IPS DF 6.9 (cell line): ENCODE measurements around the gene ARL1.
"Not testable (repeated sequence)": the region's sequence is repeated elsewhere in the genome, so short reads cannot be mapped to it uniquely, and the experiment has no call there.

Source experiments
- DNase-seq: peaks from one replicate; pipeline ENCODE4 v3.0.0-alpha.2; 2013; ENCODE audit warnings: low read depth, low spot score
- H3K27ac ChIP-seq: one replicate; pipeline ENCODE4 v1.5.1; 2013; ENCODE audit warnings: low read length, control low read depth
- H3K27me3 ChIP-seq: 2 replicates; pipeline ENCODE4 v1.6.1; 2013; ENCODE audit warnings: mild to moderate bottlenecking, low read length; ENCODE audit not compliant: control insufficient read depth, insufficient read depth
- H3K36me3 ChIP-seq: 2 replicates; pipeline ENCODE4 v1.6.1; 2013; ENCODE audit warnings: low read length; ENCODE audit not compliant: control insufficient read depth, insufficient read depth
- H3K4me1 ChIP-seq: 2 replicates; pipeline ENCODE4 v1.6.1; 2013; ENCODE audit warnings: low read length; ENCODE audit not compliant: control insufficient read depth, insufficient read depth
- H3K4me3 ChIP-seq: 2 replicates; pipeline ENCODE4 v1.5.1; 2013; ENCODE audit warnings: mild to moderate bottlenecking, low read length
- H3K9me3 ChIP-seq: 2 replicates; pipeline ENCODE4 v1.6.1; 2013; ENCODE audit warnings: low read length, inconsistent platforms; ENCODE audit not compliant: control insufficient read depth, insufficient read depth
- WGBS: extraction: QIAGEN DNeasy Blood & Tissue Kit; methylation state at CpG from one replicate; pipeline ENCODE4 v1.1.7; 2013; ENCODE audit warnings: mixed read lengths, missing lambda C conversion rate; ENCODE audit not compliant: insufficient read length, insufficient coverage; 5-methylcytosine and 5-hydroxymethylcytosine counted together

ARL1 gene

GRCh38 chr12:101407436-101408345 is at the start of gene ARL1:
Gene ARL1 (minus strand): TSS chr12:101407772. CDS start chr12:101407645, 127 bp downstream.
- Histone ChIP-seq H3K4me3 (peak within 1 kb of the TSS; percentile 71), H3K36me3 (no peaks in the 10 kb centered on the region), H3K27me3 (no peaks in the 10 kb centered on the region), H3K27ac (no peak within 1 kb of the TSS), H3K4me1 (peaks cover 2% of the 10 kb centered on the region; the same call in 1 of the 2 replicates), H3K9me3 (no peaks in the 10 kb centered on the region)
- WGBS = no CpG with 5 or more reads among the region's 71 CpGs
- DNase-seq = peak; percentile 60

GRCh38 chr12:101455685-101456084 is 48.1 kb upstream of the ARL1 start:
- H3K27me3 ChIP-seq = no peaks in the 10 kb centered on the region; the same call in 1 of the 2 replicates
- DNase-seq = no peak
- H3K27ac ChIP-seq = no peak overlapping the region
- H3K4me3 ChIP-seq = no peak overlapping the region
- no CpG with 5 or more reads among the region's 4 CpGs for WGBS
- H3K36me3 ChIP-seq = no peaks in the 10 kb centered on the region
- H3K4me1 ChIP-seq = no peaks in the 10 kb centered on the region
- H3K9me3 ChIP-seq = no peaks in the 10 kb centered on the region

DNA sequence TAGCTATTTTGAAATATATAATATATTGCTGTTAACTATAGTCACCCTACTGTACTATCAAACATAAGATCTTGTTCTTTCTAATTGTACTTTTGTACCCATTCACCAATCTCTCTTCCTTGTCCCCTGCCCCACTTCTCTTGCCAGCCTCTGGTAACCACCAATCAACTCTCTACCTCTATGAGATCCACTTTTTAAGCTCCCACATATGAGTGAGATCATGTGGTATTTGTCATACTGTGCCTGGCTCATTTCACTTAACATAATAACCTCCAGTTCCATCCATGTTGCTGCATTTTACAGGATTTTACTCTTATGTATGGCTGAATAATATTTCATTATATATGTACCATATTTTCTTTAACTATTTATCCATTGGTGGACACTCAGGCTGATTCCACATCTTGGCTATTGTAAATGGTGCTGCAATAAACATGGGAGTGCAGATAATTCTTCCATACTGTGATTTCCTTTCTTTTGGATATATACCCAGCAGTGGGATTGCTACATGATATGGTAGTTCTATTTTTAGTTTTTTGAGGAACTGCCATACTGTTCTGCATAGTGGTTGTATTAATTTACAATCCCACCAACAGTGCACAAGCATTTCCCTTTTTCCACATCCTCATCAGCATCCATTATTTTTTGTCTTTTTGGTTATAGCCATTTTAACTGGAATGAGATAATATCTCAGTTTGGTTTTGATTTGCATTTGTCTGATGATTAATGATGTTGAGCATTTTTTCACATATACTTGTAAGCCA is 34.1 kb upstream of the ARL1 start:
- H3K9me3 ChIP-seq = no peaks in the 10 kb centered on the region
- DNase-seq = no peak
- H3K4me3 ChIP-seq = no peak overlapping the region
- no peaks in the 10 kb centered on the region for H3K4me1 ChIP-seq
- no peak overlapping the region for H3K27ac ChIP-seq
- H3K27me3 ChIP-seq = no peaks in the 10 kb centered on the region
- H3K36me3 ChIP-seq = no peaks in the 10 kb centered on the region

DNA sequence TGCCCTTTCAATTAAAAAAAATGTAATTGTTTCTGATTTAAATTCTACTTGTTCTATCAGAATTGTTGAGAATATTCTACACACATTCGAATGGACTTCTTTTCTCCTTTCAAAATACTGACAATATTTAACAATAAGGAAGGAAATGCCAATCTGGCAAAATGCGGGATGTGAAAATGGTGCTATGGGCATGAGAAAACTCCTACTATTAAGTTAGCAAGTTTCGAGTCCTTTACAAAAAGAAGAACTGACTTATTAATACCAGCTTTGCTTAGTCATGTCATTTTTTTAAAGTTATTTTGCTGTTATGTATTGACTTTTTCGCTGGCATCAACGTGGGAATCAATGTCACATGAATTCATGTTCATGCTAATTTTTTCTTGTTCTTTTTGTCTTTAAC is 31.7 kb upstream of the ARL1 start:
- Histone ChIP-seq H3K36me3 (no peaks in the 10 kb centered on the region), H3K9me3 (no peaks in the 10 kb centered on the region), H3K27me3 (no peaks in the 10 kb centered on the region), H3K4me1 (no peaks in the 10 kb centered on the region), H3K4me3 (no peak overlapping the region), H3K27ac (no peak overlapping the region)
- WGBS = no CpG with 5 or more reads among the region's 5 CpGs
- no peak for DNase-seq

- Histone ChIP-seq H3K4me3 (no peak overlapping the region), H3K27ac (no peak overlapping the region), H3K9me3 (no peaks in the 10 kb centered on the region), H3K4me1 (no peaks in the 10 kb centered on the region), H3K27me3 (no peaks in the 10 kb centered on the region), H3K36me3 (no peaks in the 10 kb centered on the region)
- DNase-seq = no peak
These were observed 28.6 kb upstream of the ARL1 start for GRCh38 chr12:101436136-101436535.

GRCh38 chr12:101430456-101430855 is 22.9 kb upstream of the ARL1 start:
- no peak for DNase-seq
- H3K27ac ChIP-seq = no peak overlapping the region
- no peaks in the 10 kb centered on the region for H3K9me3 ChIP-seq
- no peaks in the 10 kb centered on the region for H3K36me3 ChIP-seq
- H3K27me3 ChIP-seq = no peaks in the 10 kb centered on the region
- H3K4me3 ChIP-seq = no peak overlapping the region
- no peaks in the 10 kb centered on the region for H3K4me1 ChIP-seq
- 83% methylated on average over 1 of the region's 2 CpGs for WGBS

GRCh38 chr12:101424620-101425019 is 17.0 kb upstream of the ARL1 start:
- Histone ChIP-seq H3K36me3 (no peaks in the 10 kb centered on the region), H3K4me3 (no peak overlapping the region), H3K27me3 (no peaks in the 10 kb centered on the region), H3K4me1 (no peaks in the 10 kb centered on the region), H3K9me3 (no peaks in the 10 kb centered on the region), H3K27ac (no peak overlapping the region)
- DNase-seq = no peak
- WGBS = no CpG with 5 or more reads among the region's 2 CpGs

- not testable (repeated sequence) for H3K36me3 ChIP-seq, H3K4me3 ChIP-seq, H3K27me3 ChIP-seq, DNase-seq, H3K4me1 ChIP-seq, H3K9me3 ChIP-seq, H3K27ac ChIP-seq
- WGBS = no CpG with 5 or more reads among the region's 4 CpGs
These were observed 14.5 kb upstream of the ARL1 start for GRCh38 chr12:101422066-101422465.

DNA sequence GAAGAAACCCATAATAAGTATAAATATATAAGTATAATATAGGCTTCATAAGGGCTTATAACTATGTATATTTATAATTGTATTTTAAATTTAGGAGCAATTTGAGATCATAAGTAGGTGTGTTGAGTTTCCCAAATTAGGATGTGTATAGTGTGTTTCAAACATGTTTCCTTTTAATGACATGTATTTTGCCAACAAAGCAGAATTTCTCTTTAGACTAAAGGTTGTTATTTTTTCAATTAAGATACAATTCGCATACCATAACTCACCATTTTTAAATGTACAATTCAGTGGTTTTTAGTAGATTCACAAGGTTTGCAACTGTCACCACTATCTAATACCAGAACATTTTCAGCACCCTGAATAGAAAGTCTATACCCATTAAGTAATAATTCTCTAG is 7.7 kb upstream of the ARL1 start:
- H3K4me1 ChIP-seq = no peaks in the 10 kb centered on the region
- no peak overlapping the region for H3K4me3 ChIP-seq
- no peak overlapping the region for H3K27ac ChIP-seq
- no peaks in the 10 kb centered on the region for H3K9me3 ChIP-seq
- no peak for DNase-seq
- H3K36me3 ChIP-seq = no peaks in the 10 kb centered on the region
- no peaks in the 10 kb centered on the region for H3K27me3 ChIP-seq
- WGBS = no CpG with 5 or more reads among the region's 1 CpG

DNA sequence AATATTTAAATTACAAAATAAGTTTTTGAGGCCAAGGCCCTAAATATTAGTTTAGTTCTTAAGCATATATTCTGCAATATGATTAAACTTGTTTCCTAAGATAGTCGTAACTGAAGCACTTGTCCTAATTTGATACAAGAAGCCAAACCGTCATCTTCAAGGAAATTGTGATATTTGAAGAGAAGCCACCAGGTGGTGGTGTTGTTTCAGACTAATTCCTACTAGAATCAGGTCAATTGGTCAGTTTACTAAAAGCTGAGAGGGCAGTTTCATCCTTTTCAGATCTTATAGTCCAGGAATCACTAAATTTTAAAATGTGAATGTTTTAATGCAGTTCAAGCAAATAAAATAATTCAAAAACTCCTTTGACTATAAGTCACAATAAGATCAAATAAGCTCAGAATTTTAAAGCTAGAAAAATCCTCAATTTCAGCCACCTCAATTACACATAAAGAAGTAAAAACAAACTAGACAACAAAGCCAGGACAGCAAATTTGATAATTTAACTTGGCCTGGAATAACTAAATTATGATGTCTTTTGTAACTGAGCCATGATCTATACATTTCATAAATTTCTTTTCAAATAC is 7.1 kb upstream of the ARL1 start:
- WGBS = no CpG with 5 or more reads among the region's 2 CpGs
- Histone ChIP-seq H3K4me1 (no peaks in the 10 kb centered on the region), H3K4me3 (no peak overlapping the region), H3K27ac (no peak overlapping the region), H3K36me3 (no peaks in the 10 kb centered on the region), H3K9me3 (no peaks in the 10 kb centered on the region), H3K27me3 (no peaks in the 10 kb centered on the region)
- no peak for DNase-seq
